Stimulated activated CD8-positive, alpha-beta memory T cell treated with anti-CD3 and anti-CD28 coated beads, Interleukin-4, amount 100 ng/mL, for 48 hours (primary cell): Measurements from ENCODE around the gene CDK5RAP3.

Source experiments
- DNase-seq: peaks from one replicate; pipeline ENCODE4 v3.0.0-alpha.2; 2020

CDK5RAP3 gene

DNA sequence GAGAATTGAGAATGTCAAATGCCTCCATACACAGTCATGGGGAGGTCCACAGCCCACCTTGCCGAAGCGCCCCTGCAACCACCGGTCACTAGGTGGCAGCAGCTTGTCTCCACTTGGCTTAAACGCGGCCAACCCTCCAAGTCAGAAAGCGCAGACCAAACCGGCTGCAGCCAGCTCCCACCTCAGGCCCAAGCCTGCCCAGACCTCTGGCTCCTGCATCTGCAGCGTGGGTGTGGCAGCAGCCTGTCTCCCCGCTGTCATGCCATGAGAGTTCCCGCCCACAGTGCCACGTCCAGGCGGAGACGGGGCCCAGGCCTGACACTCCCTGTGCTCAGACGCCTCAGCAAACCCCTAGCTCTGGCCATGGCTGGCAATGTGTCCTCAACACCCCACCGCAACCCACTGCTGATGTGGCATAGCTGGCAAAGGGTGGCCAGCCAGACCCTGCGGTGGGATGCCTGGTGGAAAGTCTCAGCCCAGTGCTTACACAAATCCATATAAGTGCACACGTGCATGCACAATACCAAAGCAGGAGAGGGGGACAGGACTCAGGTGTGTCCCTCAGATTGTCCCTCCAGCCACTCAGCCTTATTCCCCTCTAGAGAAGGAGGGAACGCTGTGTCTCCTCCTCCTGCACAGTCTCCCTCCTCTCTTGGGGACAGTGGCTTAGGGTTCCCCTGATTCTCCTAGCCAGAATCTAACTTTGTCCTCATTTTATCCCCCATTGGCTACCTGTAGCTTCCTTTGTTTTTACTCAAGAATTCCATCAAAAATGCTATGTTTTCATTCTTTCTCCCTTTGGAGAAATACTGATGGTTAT, 55.8 kb downstream of the CDK5RAP3 start:
- peak; percentile 86 for DNase-seq

DNA sequence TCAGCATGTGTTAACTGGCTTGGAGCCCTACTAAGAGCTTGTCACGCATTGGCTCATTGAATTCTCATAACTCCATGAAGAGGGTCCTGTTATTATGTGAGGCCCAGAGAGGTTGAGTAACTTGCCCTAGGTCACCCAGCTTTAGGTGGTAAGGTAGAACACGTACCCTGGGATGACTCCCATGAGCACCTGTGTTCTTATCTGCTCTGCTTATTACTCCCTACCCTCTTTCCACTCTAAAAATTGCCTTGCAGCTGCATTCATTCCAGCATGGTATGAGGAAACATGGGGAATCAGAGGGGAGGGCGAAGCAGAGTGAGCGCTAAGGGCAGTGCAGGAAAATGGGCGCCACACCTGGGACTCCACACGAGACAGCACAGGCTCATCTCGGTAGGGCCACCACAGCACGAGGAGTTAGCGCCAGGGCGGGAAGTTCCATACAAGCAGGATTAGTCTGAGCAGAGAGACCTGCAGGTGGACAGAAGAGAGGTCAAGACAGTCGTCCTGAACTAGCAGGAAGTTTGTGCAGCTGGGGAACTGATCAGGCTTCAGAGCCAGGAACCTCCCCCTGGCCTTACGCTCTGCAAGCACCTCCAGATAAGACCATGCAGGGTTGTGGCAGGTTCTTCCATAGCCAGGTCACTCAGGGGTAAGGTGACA, 56.5 kb downstream of the CDK5RAP3 start:
- no peak for DNase-seq

DNA sequence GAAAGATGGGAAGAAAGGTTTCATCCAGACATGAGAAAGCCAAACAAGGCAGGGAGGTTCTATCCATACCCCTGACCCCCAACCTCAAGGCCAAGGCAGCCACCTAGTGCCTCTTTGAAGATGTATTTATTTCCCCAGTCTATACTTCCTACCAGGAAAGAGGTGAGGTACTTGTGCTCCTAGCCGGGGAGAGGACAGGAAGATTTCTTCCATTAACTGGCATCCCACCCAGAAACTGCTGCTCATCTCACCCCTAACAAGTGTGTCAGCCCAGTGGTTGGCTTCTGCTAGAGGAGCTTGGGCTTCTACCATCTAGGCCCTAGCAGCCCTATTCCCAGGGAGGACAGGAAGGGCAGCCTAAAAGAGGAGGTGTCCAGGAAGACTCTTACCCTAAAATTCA, 57.8 kb downstream of the CDK5RAP3 start:
- DNase-seq: no peak

DNA sequence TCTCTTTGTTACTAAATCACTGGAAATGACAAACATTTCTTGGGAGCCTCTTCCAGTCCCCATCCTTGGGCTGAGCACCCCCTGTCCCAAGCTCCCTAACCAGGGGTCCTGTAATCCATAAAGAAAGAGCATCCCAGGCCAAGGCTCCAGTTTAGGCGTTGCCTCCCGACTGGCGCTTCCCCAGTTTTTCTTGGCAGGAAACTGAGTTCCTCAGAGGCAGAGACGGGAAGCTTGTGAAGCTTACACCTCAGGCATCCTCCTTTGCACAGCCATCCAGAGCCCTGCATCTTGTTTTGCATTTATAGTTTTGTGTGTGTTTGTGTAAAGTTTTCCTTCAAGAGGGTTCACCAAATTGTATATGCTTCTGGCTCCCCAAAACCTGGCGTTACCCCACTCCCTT, 59.6 kb downstream of the CDK5RAP3 start:
- no peak for DNase-seq
